ENCODE measurements around the gene SCGB3A1.

DNA sequence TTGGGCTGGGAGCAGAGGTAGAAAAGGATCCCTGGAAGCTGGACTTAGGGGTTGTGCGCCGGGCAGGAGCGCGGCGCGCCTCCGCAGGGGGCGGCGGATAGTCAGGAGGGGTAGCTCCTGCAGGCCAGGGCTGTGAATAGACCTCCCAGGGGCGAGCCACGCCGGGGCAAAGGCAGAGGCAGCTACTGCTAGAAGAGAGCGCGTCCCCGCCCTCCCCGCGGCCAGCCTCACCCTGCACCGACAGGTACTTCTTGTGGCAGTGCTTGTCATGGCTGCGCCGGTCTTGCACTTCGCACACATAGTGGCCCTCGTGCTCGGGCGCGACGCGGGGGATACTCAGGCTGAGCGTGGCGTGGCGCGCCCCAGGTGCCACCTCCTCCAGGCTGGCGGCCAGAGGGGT is 30.0 kb upstream of the SCGB3A1 start:
- TF ChIP-seq POLR2AphosphoS5 (IDR thresholded peaks at IDR 0.05; ENCODE audit: low read depth, low read length): no peak
- no peak for TF ChIP-seq SIN3A (IDR thresholded peaks at IDR 0.05; ENCODE audit: borderline replicate concordance, insufficient read depth, low read length)
- TF ChIP-seq, protein P1, sequence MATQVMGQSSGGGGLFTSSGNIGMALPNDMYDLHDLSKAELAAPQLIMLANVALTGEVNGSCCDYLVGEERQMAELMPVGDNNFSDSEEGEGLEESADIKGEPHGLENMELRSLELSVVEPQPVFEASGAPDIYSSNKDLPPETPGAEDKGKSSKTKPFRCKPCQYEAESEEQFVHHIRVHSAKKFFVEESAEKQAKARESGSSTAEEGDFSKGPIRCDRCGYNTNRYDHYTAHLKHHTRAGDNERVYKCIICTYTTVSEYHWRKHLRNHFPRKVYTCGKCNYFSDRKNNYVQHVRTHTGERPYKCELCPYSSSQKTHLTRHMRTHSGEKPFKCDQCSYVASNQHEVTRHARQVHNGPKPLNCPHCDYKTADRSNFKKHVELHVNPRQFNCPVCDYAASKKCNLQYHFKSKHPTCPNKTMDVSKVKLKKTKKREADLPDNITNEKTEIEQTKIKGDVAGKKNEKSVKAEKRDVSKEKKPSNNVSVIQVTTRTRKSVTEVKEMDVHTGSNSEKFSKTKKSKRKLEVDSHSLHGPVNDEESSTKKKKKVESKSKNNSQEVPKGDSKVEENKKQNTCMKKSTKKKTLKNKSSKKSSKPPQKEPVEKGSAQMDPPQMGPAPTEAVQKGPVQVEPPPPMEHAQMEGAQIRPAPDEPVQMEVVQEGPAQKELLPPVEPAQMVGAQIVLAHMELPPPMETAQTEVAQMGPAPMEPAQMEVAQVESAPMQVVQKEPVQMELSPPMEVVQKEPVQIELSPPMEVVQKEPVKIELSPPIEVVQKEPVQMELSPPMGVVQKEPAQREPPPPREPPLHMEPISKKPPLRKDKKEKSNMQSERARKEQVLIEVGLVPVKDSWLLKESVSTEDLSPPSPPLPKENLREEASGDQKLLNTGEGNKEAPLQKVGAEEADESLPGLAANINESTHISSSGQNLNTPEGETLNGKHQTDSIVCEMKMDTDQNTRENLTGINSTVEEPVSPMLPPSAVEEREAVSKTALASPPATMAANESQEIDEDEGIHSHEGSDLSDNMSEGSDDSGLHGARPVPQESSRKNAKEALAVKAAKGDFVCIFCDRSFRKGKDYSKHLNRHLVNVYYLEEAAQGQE (IDR thresholded peaks at IDR 0.05; ENCODE audit: insufficient read depth in 1 of 2, low read depth in 2 of 2, low read length in 2 of 2): no peak
- no peak for TF ChIP-seq TAF1 (IDR thresholded peaks at IDR 0.05; ENCODE audit: borderline replicate concordance, insufficient read depth, low read length)
- no peak for TF ChIP-seq FOXP2 (optimal IDR thresholded peaks at IDR 0.05; ENCODE audit: borderline replicate concordance, extremely low read depth, extremely low read length, insufficient read depth)

Measured in PFSK-1 (cell line).